Ishikawa (cell line): ENCODE measurements around the gene APOA1.

Experiments used
- CEBPB ChIP-seq: IDR thresholded peaks from 2 replicates; pipeline ENCODE4 v1.6.1; 2012
- CREB1 ChIP-seq: IDR thresholded peaks from 2 replicates; pipeline ENCODE4 v1.6.1; 2012; ENCODE audit warnings: low read depth
- MAX ChIP-seq: IDR thresholded peaks from 2 replicates; pipeline ENCODE4 v1.6.1; 2012
- RAD21 ChIP-seq: IDR thresholded peaks from 2 replicates; pipeline ENCODE4 v1.6.1; 2012; ENCODE audit warnings: low read depth
- REST ChIP-seq: IDR thresholded peaks from 2 replicates; pipeline ENCODE4 v1.6.1; 2012; ENCODE audit warnings: low read depth, mild to moderate bottlenecking
- TAF1 ChIP-seq: IDR thresholded peaks from 2 replicates; pipeline ENCODE4 v1.6.1; 2012; ENCODE audit warnings: low read depth, mild to moderate bottlenecking
- YY1 ChIP-seq: IDR thresholded peaks from 2 replicates; pipeline ENCODE4 v1.6.1; 2012; ENCODE audit warnings: low read depth

DNA sequence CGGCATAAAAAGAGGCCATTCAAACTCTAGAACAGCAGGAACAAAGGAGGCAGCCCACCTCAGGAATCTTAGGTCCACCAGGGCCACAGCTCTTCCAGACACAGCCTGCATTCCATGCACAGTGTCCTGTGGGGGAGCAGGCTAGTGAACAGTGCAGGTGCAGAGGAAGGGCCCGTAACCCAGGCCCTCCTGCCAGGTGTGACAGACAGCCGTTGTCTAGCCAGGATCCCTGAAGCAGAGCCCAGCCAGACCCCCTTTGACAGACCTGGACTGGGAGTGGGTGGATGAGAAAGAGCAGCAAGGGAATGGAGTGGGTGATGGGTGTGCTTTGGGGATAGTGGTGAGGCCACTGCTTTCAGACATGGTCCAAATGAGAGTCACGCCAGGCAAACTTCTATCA, 48.4 kb downstream of the APOA1 start:
- no peak for TF ChIP-seq MAX
- no peak for TF ChIP-seq CREB1
- no peak for TF ChIP-seq CEBPB
- no peak for TF ChIP-seq REST
- no peak for TF ChIP-seq RAD21
- no peak for TF ChIP-seq TAF1
- TF ChIP-seq YY1, result no peak
